Activated CD4-positive, alpha-beta T cell treated with anti-CD3 and anti-CD28 coated beads, Interleukin-2, amount 10 ng/mL, durations not matched to agents 24 days and 14 days (primary cell): ENCODE results near the gene HNRNPR. TPM values are rescaled to one million over a fixed set of nuclear protein-coding genes. Genes with fewer than 3 reads are reported as not detected.

Experiments used
- DNase-seq: peaks from one replicate; pipeline ENCODE4 v3.0.0; 2022
- H3K27ac Mint-ChIP-seq: one replicate; pipeline ENCODE4 v1.8.0; 2022; ENCODE audit warnings: mild to moderate bottlenecking, mixed read lengths
- H3K27me3 Mint-ChIP-seq: one replicate; pipeline ENCODE4 v1.8.0; 2022; ENCODE audit warnings: mixed read lengths
- H3K36me3 Mint-ChIP-seq: one replicate; pipeline ENCODE4 v1.8.0; 2022; ENCODE audit warnings: low read depth, mild to moderate bottlenecking, mixed read lengths
- H3K4me1 Mint-ChIP-seq: one replicate; pipeline ENCODE4 v1.8.0; 2021; ENCODE audit warnings: mixed read lengths
- H3K4me3 Mint-ChIP-seq: one replicate; pipeline ENCODE4 v1.8.0; 2022; ENCODE audit warnings: mild to moderate bottlenecking, moderate library complexity, mixed read lengths
- H3K9me3 Mint-ChIP-seq: one replicate; pipeline ENCODE4 v1.8.0; 2021; ENCODE audit warnings: mixed read lengths
- intact Hi-C: fragments of 100-400 bp; cut with micrococcal nuclease; formaldehyde crosslinking; loops from one replicate; pipeline ENCODE4 v1.15.1; 2023
- total RNA-seq: library from RNA; stranded (reverse); gene quantifications from 2 replicates; pipeline ENCODE4 v1.2.3, GENCODE V29; 2022

The HNRNPR gene
- total RNA-seq, 1 donor from 2014 or later: 235 TPM

DNA sequence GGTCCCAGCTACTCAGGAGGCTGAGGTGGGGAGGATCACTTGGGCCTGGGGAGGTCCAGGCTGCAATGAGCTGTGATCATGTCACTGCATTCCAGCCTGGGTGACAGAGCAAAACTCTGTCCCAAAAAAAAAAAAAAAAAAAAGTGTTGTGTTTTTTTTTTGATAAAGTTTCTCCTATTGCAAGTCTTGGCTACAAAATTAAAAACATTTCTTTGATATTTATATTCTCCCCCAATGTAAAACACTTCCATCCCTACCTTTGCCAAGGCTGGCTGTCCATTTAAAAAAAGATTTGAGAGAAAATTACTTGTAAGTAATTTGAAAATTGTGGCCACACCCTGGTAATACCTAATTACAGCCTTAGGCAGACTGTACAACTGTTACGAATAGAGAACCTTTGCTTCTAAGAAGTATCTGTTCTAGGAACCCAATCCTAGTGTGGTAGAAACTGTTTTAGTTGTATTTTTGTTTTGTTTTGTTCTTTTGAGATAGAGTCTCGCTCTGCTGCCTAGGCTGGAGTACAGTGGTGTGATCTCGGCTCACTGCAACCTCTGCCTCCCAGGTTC, 14.3 kb upstream of the HNRNPR start:
- H3K4me1 Mint-ChIP-seq: peaks cover 4% of the 10 kb centered on the region
- no peak overlapping the region for H3K27ac Mint-ChIP-seq
- no peaks in the 10 kb centered on the region for H3K27me3 Mint-ChIP-seq
- intact Hi-C loops: loop anchor here (1.0 kb wide), 1 partner anchor 13 kb away; no protein-coding TSS in a partner anchor
- H3K9me3 Mint-ChIP-seq: peaks cover 49% of the 10 kb centered on the region
- H3K4me3 Mint-ChIP-seq: no peak overlapping the region
- peaks cover 58% of the 10 kb centered on the region for H3K36me3 Mint-ChIP-seq
- no peak for DNase-seq

DNA sequence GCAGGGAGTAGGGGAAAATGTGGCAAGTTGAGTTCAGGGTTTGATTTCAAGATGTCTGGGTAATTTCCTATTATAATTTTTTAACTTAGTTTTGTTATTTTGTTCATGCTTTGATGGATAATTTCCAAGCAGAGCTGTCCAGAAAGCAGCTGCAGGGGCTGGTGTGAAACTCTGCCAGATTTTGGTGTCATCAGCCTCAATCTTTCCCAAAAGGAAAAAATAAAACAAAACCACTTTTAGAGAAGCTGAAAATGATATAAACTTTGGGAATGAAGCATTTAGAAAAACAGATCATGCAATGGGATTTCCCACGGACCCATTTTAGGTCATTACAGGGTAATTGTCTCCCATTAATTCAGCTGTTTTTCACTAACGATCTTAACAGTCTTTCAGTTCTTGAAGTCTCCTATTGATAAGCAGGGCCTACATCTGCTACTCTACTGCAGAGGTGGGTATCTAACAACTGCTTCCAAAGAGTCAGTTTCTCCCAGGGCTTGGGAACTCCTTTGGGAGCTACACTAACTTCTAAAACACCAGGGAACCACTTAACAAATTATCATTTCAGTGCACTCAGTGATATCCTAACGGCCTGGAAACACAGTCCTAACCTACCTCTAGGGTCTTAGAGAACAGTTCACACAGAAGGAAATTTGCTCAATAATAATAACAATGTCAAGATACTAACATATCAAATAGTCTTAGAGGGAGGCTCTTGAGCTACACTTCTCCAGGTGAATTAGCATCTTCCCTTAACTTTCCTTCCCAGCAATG, 13.2 kb upstream of the HNRNPR start:
- H3K27ac Mint-ChIP-seq: no peak overlapping the region
- H3K9me3 Mint-ChIP-seq: peaks cover 43% of the 10 kb centered on the region
- no peaks in the 10 kb centered on the region for H3K27me3 Mint-ChIP-seq
- intact Hi-C loops: no loop called here
- H3K36me3 Mint-ChIP-seq: peaks cover 48% of the 10 kb centered on the region
- H3K4me1 Mint-ChIP-seq: peaks cover 4% of the 10 kb centered on the region
- no peak for DNase-seq
- no peak overlapping the region for H3K4me3 Mint-ChIP-seq

DNA sequence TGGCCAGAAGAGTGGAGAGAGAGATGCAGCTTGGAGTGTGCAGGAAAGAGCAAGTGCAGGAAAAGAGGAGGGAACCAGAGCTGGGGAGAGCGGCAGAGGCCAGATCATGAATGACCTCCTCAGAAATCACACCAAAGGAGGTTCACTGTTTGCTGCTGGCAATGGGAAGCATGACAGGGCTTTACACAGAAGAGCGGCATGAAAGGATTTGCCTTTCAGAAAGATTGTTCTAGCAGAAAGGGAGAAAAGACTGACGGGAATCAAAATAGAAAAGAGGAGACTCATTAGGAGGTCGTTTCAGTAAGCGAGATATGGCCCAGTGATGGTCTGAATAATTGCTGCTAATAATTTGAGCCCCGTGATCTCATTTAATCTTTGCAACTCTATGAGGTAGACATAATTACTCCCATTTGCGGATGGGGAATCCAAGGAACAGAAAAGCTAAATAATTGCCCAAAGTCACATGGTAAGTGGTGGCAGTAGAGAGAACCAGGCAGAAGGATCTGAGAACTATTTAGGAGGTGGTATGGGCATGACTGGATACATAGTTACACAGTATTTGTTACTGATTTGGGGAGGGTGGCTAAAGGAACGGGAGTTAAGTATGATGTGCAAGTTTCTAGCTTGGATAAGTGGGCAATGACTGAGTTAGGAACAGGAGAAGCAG, 12.5 kb upstream of the HNRNPR start:
- Mint-ChIP-seq H3K36me3 (peaks cover 41% of the 10 kb centered on the region), H3K27me3 (no peaks in the 10 kb centered on the region), H3K27ac (no peak overlapping the region), H3K4me1 (peaks cover 4% of the 10 kb centered on the region), H3K4me3 (no peak overlapping the region), H3K9me3 (peaks cover 39% of the 10 kb centered on the region)
- intact Hi-C loops: no loop called here
- DNase-seq: no peak

DNA sequence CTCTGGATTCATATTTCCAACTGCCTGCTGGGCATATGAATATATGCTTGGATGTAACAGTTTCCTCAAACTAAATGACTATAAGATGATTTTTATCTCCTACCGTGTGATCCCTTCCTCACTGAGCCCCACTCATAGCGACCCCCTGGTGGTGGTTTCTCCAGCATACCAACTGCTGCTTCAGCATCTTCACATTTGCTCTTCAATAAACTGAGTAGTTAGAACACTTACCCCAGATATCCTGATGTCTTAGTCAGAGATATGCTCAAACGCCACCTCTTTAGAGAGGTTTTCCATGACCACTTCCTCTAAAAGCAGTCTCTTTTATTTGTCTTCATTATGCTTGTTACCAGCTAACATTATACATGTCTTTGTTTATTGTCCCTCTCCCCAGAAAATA, 10.2 kb upstream of the HNRNPR start:
- H3K9me3 Mint-ChIP-seq: peaks cover 22% of the 10 kb centered on the region
- H3K4me3 Mint-ChIP-seq: no peak overlapping the region
- no peak overlapping the region for H3K27ac Mint-ChIP-seq
- intact Hi-C loops: no loop called here
- peaks cover 4% of the 10 kb centered on the region for H3K4me1 Mint-ChIP-seq
- no peak for DNase-seq
- peaks cover 17% of the 10 kb centered on the region for H3K36me3 Mint-ChIP-seq
- no peaks in the 10 kb centered on the region for H3K27me3 Mint-ChIP-seq

DNA sequence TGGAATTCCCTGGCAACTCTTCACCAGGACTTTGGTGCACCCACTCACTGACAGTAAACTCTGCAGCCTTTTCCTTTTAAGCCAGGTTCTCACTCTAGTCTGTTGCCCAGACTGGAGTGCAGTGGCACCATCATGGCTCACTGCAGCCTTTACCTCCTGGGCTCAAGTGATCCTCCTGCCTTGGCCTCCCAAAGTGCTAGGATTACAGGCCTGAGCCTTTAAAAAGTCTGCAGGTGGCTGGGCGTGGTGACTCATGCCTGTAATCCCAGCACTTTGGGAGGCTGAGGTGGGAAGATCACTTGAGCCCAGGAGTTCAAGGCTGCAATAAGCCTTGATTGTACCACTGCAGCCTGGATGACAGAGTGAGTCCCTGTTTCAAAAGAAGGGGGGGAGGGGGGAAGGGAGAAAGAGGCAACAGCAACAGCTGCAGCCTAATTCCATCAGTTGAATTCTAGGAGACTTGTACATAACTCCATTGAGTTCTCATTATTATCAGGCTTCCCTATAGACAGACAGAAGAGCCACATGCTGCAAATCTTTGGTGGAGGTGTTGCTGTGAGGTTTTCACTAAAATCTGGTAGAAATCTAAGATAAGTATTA, 8.1 kb upstream of the HNRNPR start:
- Mint-ChIP-seq H3K27me3 (no peaks in the 10 kb centered on the region), H3K36me3 (peaks cover 9% of the 10 kb centered on the region), H3K27ac (no peak overlapping the region), H3K4me3 (no peak overlapping the region), H3K4me1 (peaks cover 4% of the 10 kb centered on the region), H3K9me3 (peaks cover 10% of the 10 kb centered on the region)
- DNase-seq: no peak
- intact Hi-C loops: no loop called here

DNA sequence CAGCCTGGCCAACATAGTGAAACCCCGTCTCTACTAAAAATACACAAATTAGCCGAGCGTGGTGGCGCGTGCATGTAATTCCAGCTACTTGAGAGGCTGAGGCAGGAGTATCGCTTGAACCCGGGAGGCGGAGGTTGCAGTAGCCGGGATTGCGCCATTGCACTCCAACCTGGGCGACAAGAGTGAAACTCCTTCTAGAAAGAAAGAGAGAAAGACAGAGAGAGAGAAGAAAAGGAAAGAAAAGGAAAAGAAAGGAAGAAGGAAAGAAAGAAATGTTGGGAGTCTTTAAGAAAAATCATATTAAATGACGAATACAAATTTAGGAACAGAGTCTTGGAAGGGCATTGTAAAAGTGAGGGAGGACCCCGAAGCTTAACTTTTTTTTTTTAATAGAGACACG, 1.8 kb upstream of the HNRNPR start:
- DNase-seq: no peak
- Mint-ChIP-seq H3K9me3 (no peaks in the 10 kb centered on the region), H3K36me3 (peaks cover 11% of the 10 kb centered on the region), H3K4me3 (peak overlapping the region; percentile 8), H3K4me1 (peaks cover 20% of the 10 kb centered on the region), H3K27ac (peak overlapping the region; percentile 61), H3K27me3 (no peaks in the 10 kb centered on the region)
- intact Hi-C loops: loop anchor here (1.0 to 10.0 kb wide), 2 partner anchors 12 to 609 kb away; partner anchors contain the start of gene PNRC2

DNA sequence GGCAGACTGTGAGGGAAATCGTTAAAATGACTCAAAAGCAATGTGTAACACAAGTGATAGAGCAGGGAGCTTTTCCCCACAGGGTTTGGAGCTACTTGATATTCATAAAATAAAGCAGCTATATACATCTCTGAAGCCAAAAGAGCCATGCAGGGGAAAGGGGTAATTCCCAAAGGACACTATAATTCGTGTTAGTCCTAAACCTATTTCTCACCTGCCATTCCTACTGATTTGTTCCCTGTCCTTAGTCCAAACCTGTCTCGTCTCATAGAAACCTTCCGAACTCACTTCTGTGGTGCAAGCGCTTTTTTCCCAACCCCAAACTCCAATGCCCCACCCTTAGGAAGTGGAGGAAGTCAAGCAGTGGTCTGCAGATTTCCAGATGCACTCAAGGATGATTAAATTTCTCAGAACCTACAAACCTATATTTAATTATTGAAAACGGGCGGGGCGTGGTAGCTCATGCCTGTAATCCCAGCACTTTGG, 946 bp upstream of the HNRNPR start:
- Mint-ChIP-seq H3K9me3 (no peaks in the 10 kb centered on the region), H3K36me3 (peaks cover 16% of the 10 kb centered on the region), H3K27ac (peak overlapping the region; percentile 99), H3K27me3 (no peaks in the 10 kb centered on the region), H3K4me3 (peak overlapping the region; percentile 90), H3K4me1 (peaks cover 29% of the 10 kb centered on the region)
- no peak for DNase-seq
- intact Hi-C loops: loop anchor here (1.0 to 10.0 kb wide), 5 partner anchors 13 to 610 kb away; partner anchors contain the start of genes ASAP3, PNRC2 and ZNF436

DNA sequence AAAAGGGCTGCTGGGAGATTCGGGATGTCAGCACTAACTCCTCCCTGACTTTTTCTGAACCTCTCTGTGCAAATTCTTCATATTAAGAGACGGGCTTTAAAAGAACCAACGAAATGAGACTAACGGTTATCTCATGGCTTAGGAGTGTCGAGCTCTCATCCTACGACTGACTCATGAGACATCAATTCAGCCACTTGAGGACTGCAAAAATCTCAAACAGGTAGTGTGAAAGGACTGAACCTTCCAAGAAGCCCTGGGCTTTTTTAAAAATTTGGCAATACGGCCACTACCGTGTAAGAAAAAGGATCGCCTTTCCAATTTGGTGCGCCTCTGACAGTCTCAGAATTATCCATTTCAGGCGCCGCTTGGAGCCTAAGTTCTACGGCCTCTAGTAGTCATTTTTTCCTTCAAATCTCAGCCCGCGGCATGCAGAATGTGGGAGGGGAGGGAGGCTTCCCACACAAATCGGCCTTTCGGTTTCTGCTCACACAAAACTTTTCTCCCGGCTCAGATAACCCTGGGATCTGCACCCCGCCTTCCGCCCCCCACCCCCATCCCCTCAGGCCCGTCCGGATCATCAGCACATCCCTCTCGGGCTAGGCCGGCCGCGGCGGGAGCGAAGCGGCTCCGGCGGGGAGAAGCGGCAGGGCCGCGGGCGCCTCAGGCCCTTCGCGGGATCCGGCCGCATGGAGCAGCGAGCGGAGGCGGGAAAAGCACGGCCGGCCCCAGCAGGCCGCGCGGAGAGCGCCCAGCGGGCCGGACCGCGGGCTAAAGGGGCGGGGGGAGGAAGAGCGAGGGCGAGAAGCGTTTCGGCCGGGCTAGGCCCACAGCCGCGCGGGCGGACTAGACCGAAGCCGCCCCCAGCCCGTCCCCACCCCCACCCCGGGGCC, 618 bp downstream of the HNRNPR start:
- Mint-ChIP-seq H3K27ac (peak overlapping the region; percentile 96), H3K27me3 (no peaks in the 10 kb centered on the region), H3K36me3 (peaks cover 22% of the 10 kb centered on the region), H3K4me1 (peaks cover 41% of the 10 kb centered on the region), H3K4me3 (peak overlapping the region; percentile 90), H3K9me3 (no peaks in the 10 kb centered on the region)
- DNase-seq: peak; percentile 84
- intact Hi-C loops: loop anchor here (1.0 to 10.0 kb wide), 5 partner anchors 26 to 611 kb away; partner anchors contain the start of genes ASAP3, PNRC2 and ZNF436

DNA sequence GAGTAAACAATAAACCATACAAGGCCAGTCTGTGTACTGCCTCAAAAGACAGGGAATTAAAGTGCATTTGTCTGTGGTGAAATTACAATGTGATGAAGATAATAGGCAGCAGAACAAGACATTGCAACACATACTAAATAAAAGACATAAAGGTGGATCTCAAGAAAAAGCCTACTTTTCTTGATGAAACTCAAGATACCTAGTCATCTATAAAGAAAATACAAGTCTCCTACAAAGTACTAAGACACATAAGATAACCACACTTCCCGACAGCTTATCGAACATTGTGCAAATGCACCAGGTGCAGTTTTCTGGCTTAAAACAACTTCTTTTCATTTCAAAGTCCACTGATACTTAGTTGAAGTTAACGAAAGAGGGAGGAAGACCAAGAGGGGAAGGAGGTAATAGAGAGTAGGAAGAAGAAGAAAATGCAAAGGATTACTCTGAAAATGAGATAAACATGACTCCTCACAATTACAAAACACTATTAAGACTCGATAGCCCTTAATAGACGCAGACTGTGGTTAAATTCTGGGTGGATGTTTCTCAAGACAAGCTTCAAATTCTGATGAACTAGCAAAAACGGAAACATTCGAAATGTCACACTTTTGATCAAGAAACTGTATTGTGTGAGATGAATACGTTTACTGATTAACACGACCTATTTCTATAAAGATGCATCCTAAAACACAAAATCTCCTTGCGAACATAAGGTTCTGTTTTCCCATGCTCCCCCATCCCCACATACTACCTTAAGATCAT, 2.0 kb downstream of the HNRNPR start:
- Mint-ChIP-seq H3K9me3 (no peaks in the 10 kb centered on the region), H3K27ac (peak overlapping the region; percentile 74), H3K27me3 (no peaks in the 10 kb centered on the region), H3K4me3 (peak overlapping the region; percentile 90), H3K4me1 (peaks cover 46% of the 10 kb centered on the region), H3K36me3 (peaks cover 33% of the 10 kb centered on the region)
- intact Hi-C loops: loop anchor here (2.0 to 10.0 kb wide), 4 partner anchors 63 to 613 kb away; partner anchors contain the start of genes ASAP3 and PNRC2
- no peak for DNase-seq

DNA sequence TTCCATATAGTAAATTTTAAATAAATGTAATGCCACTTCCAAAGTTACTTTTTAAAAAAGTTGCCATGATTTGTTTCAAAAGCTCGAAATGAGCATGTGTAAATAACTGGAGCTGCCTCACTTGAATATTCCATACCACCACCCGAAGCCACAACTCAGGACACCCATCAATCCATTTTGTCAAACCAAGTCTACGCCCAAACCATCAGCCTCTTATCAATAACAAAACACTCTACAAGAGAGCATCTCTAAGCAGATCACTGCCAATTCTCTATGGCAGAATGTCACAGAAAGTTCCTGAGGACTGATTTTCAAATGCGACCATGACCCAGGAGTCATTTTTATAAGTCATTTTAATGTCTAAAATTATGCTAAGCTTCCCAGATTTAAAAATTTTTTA, 4.5 kb downstream of the HNRNPR start:
- peaks cover 46% of the 10 kb centered on the region for H3K36me3 Mint-ChIP-seq
- H3K4me1 Mint-ChIP-seq: peaks cover 42% of the 10 kb centered on the region
- H3K4me3 Mint-ChIP-seq: peak overlapping the region; percentile 90
- DNase-seq: no peak
- no peaks in the 10 kb centered on the region for H3K27me3 Mint-ChIP-seq
- H3K9me3 Mint-ChIP-seq: no peaks in the 10 kb centered on the region
- H3K27ac Mint-ChIP-seq: peak overlapping the region; percentile 0
- intact Hi-C loops: loop anchor here (5.0 to 10.0 kb wide), 3 partner anchors 143 to 615 kb away; partner anchors contain the start of genes ASAP3 and PNRC2

DNA sequence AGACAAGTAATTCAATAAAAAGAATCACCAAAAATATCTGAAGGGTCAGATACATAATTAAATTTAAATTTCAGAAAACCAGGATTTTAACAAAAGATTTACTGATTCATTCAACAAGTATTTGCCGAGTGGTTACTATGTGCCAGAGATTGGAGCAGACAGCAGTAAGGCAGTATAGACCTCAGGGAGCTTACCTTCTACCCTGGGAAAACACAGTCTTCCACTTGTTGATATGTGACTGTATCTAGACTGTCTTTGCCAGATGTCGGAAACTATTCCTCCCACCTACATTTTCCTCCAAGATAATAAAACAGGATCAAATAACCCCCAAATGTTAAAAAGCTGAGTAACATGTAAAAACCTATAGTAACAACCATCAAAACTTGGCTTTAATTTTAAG, 6.2 kb downstream of the HNRNPR start:
- H3K4me1 Mint-ChIP-seq: peaks cover 42% of the 10 kb centered on the region
- intact Hi-C loops: no loop called here
- no peaks in the 10 kb centered on the region for H3K9me3 Mint-ChIP-seq
- H3K27ac Mint-ChIP-seq: no peak overlapping the region
- no peak for DNase-seq
- no peak overlapping the region for H3K4me3 Mint-ChIP-seq
- H3K36me3 Mint-ChIP-seq: peaks cover 56% of the 10 kb centered on the region
- no peaks in the 10 kb centered on the region for H3K27me3 Mint-ChIP-seq

DNA sequence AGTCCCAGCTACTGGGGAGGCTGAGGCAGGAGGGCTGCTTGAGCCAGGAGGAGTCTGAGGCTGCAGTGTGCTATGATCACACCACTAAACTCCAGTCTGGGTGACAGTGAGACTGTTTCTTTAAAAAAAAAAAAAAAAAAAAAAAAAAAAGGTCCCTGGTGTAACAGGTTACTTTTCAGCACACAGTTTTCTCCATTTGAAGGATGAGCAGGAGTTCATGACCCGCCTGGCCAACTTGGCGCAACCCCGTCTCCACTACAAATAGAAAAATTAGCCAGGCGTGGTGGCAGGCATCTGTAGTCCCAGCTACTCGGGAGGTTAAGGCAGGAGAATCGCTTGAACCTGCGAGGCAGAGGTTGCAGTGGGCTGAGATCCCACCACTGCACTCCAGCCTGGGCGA, 12.4 kb downstream of the HNRNPR start:
- Mint-ChIP-seq H3K27ac (no peak overlapping the region), H3K4me1 (peaks cover 26% of the 10 kb centered on the region), H3K36me3 (peaks cover 68% of the 10 kb centered on the region), H3K9me3 (no peaks in the 10 kb centered on the region), H3K27me3 (no peaks in the 10 kb centered on the region), H3K4me3 (no peak overlapping the region)
- no peak for DNase-seq
- intact Hi-C loops: no loop called here
